HCT116 (cell line): Measurements from ENCODE around the gene PRRT2. TPM values are rescaled to one million over a fixed set of nuclear protein-coding genes. Genes with fewer than 3 reads are reported as not detected.

Source experiments
- ATAC-seq: fragments of 200-7000 bp; cut with Tn5 transposase; 2 replicates; pipeline ENCODE4 v1.9.1; 2020; ENCODE audit warnings: mild to moderate bottlenecking, moderate library complexity
- BruUV-seq: library from RNA; stranded (reverse); fragments of 400-500 nt; replicated peaks from 2 replicates; lab custom pipeline; 2021; lab: Mats Ljungman, UMichigan
- CTCF ChIA-PET: fragments of 300-600 bp; sonication (Branson Sonifier 250); formaldehyde crosslinking; loops from one replicate; lab custom pipeline; 2021; ENCODE audit warnings: antibody characterized with exemption; lab: Charles Lee
- POLR2A ChIA-PET: fragments of 300-600, 350-600 bp; sonication (Branson Sonifier 250); formaldehyde crosslinking; loops from one replicate; lab custom pipeline; 2021; ENCODE audit warnings: antibody characterized with exemption; lab: Charles Lee
- RAD21 ChIA-PET, 2 experiments: fragments of 300-600 bp; sonication (Branson Sonifier 250); formaldehyde crosslinking; loops; one replicate each; lab custom pipeline; 2023; ENCODE audit warnings: low total read pairs in 2 of 2; ENCODE audit not compliant: uncharacterized antibody in 2 of 2, unreplicated experiment in 2 of 2, low non-redundant PET in 1 of 2; lab: Charles Lee
- DNase-seq: peaks from one replicate; pipeline ENCODE4 v3.0.0-alpha.2; 2010; ENCODE audit warnings: low read depth, low spot score
- H2AFZ ChIP-seq: fragments of 200-600 bp; shearing (Covaris generic), sonication (generic); 2 replicates; pipeline ENCODE4 v1.6.1; 2017; ENCODE audit warnings: low read depth, mixed run types, mixed read lengths, antibody characterized with exemption, low read length; ENCODE audit not compliant: poor library complexity, severe bottlenecking
- H3K27ac ChIP-seq: 2 replicates; pipeline ENCODE4 v1.5.1; 2012; ENCODE audit warnings: low read depth, low read length
- H3K27me3 ChIP-seq: fragments of 200-600 bp; sonication (generic); 2 replicates; pipeline ENCODE4 v1.6.1; 2016; ENCODE audit warnings: mixed run types, low read length, mixed read lengths; ENCODE audit not compliant: insufficient read depth
- H3K36me3 ChIP-seq, 2 experiments: fragments of 200-500 bp in 1 of 2; fragments of 200-600 bp in 1 of 2; sonication (Bioruptor generic) in 1 of 2; sonication (generic) in 1 of 2; 2 replicates each; pipeline versions ENCODE4 v1.5.1 to v1.6.1; 2014 to 2016; ENCODE audit warnings: low read length in 2 of 2, inconsistent platforms in 1 of 2, mixed read lengths in 1 of 2, mixed run types in 1 of 2; ENCODE audit not compliant: insufficient read depth in 2 of 2, control insufficient read depth in 1 of 2
- H3K4me1 ChIP-seq, 2 experiments: fragments of 200-600 bp in 1 of 2; sonication (generic) in 1 of 2; 2 replicates each; pipeline versions ENCODE4 v1.5.1 to v1.6.1; 2012 to 2017; ENCODE audit warnings: low read length in 2 of 2, inconsistent platforms in 1 of 2, mild to moderate bottlenecking in 1 of 2, mixed read lengths in 1 of 2, mixed run types in 1 of 2, moderate library complexity in 1 of 2; ENCODE audit not compliant: insufficient read depth in 2 of 2, control insufficient read depth in 1 of 2
- H3K4me2 ChIP-seq: fragments of 200-600 bp; sonication (generic); 2 replicates; pipeline ENCODE4 v1.6.1; 2017; ENCODE audit warnings: mixed run types, low read length, mixed read lengths
- H3K4me3 ChIP-seq, 2 experiments: fragments of 200-600 bp in 1 of 2; sonication (generic) in 1 of 2; replicated peaks in 1 of 2; 2 replicates each; pipeline ENCODE4 v1.5.1; 2011 to 2016; ENCODE audit warnings: low read length in 2 of 2, control low read depth in 1 of 2, low read depth in 1 of 2, mild to moderate bottlenecking in 1 of 2, mixed read lengths in 1 of 2, mixed run types in 1 of 2
- H3K79me2 ChIP-seq: fragments of 200-600 bp; sonication (generic); 2 replicates; pipeline ENCODE4 v1.6.1; 2017; ENCODE audit warnings: mild to moderate bottlenecking, mixed run types, low read length, moderate library complexity, mixed read lengths; ENCODE audit not compliant: insufficient read depth
- H3K9ac ChIP-seq: fragments of 200-600 bp; sonication (generic); 2 replicates; pipeline ENCODE4 v1.6.1; 2016; ENCODE audit warnings: low read length, mixed read lengths
- H3K9me2 ChIP-seq: fragments of 200-600 bp; sonication (generic), shearing (Covaris generic); 2 replicates; pipeline ENCODE4 v1.6.1; 2017; ENCODE audit warnings: mixed run types, mild to moderate bottlenecking, moderate library complexity; ENCODE audit not compliant: insufficient read depth
- H3K9me3 ChIP-seq, 2 experiments: fragments of 200-500 bp in 1 of 2; fragments of 200-600 bp in 1 of 2; sonication (Bioruptor generic) in 1 of 2; sonication (generic) in 1 of 2; 2 replicates each; pipeline ENCODE4 v1.6.1; 2014 to 2017; ENCODE audit warnings: low read length in 2 of 2, mixed read lengths in 2 of 2, inconsistent platforms in 1 of 2, low read depth in 1 of 2, mild to moderate bottlenecking in 1 of 2, mixed run types in 1 of 2, moderate library complexity in 1 of 2; ENCODE audit not compliant: control insufficient read depth in 1 of 2, insufficient read depth in 1 of 2
- H4K20me1 ChIP-seq: fragments of 200-600 bp; sonication (generic), shearing (Covaris generic); 2 replicates; pipeline ENCODE4 v1.6.1; 2017; ENCODE audit warnings: mixed run types, mild to moderate bottlenecking, moderate library complexity; ENCODE audit not compliant: insufficient read depth
- CBX3 ChIP-seq: IDR thresholded peaks from 2 replicates; pipeline ENCODE4 v1.6.1; 2012; ENCODE audit warnings: low read depth
- ELF1 ChIP-seq: IDR thresholded peaks from 2 replicates; pipeline ENCODE4 v1.6.1; 2012; ENCODE audit warnings: low read depth, borderline replicate concordance
- JUND ChIP-seq: IDR thresholded peaks from 2 replicates; pipeline ENCODE4 v1.6.1; 2012
- RAD21 ChIP-seq: IDR thresholded peaks from 2 replicates; pipeline ENCODE4 v1.6.1; 2012; ENCODE audit warnings: low read depth, mild to moderate bottlenecking
- SP1 ChIP-seq: IDR thresholded peaks from 2 replicates; pipeline ENCODE4 v1.6.1; 2012; ENCODE audit warnings: low read depth
- intact Hi-C: fragments of 100-400 bp; cut with micrococcal nuclease; formaldehyde crosslinking; loops from 2 replicates; pipeline ENCODE4 v1.10.0; 2022
- total RNA-seq: library from RNA; stranded (reverse); gene quantifications from one replicate; pipeline ENCODE4 v1.2.1, GENCODE V29; 2021; ENCODE audit not compliant: unreplicated experiment
- TF ChIP-seq, protein P1 (sequence below): IDR thresholded peaks from 2 replicates; pipeline ENCODE4 v1.6.1; 2011; ENCODE audit warnings: mild to moderate bottlenecking, low read length, moderate library complexity; ENCODE audit not compliant: insufficient replicate concordance; ENCODE audit errors: extremely low read depth
- TF ChIP-seq, protein P2 (sequence below): IDR thresholded peaks from 2 replicates; pipeline ENCODE4 v1.6.1; 2012

The PRRT2 gene
- total RNA-seq, 1 experiment from 2014 or later: 4.0 TPM

DNA sequence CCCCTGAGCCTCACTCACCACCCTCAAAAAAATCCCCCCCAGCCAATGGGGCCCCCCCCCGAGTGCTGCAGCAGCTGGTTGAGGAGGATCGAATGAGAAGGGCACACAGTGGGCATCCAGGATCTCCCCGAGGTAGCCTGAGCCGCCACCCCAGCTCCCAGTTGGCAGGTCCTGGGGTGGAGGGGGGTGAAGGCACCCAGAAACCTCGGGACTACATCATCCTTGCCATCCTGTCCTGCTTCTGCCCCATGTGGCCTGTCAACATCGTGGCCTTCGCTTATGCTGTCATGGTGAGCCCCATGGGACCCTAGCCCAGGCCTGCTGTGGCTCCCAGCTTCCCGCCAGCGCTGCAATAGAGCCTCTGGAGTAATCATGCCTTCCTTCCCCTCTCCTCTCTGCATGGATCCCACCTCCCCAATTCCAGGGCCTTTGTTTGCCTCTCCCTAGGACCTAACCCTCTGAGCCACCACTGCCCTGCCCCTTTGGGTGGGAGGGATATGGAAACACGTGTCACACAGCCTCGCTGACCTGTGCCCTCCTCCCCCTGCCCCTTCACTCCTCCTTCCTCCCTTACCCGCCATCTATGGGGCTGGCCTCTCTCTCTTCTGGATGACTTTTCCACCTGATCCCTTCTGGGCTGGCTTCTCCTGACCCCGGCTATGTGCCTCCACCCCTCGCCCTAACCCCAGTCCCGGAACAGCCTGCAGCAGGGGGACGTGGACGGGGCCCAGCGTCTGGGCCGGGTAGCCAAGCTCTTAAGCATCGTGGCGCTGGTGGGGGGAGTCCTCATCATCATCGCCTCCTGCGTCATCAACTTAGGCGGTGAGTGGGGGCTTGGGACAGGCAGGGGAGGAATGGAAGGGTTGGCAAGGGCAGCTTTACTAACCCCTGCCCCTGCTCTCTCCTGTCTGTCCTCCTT, 1.9 kb downstream of the PRRT2 start:
- no TSS peak for BruUV-seq
- ATAC-seq (no peak), DNase-seq (no peak)
- peak overlapping the region; percentile 99; the same call in 1 of the 2 replicates for H3K4me2 ChIP-seq
- H3K4me3 ChIP-seq: no peak overlapping the region
- H3K4me1 ChIP-seq: peaks cover 39 to 78% of the 10 kb centered on the region in 2 experiments
- no peaks in the 10 kb centered on the region for H4K20me1 ChIP-seq
- H3K27me3 ChIP-seq: no peaks in the 10 kb centered on the region
- H3K9ac ChIP-seq: no peak overlapping the region
- TF ChIP-seq ELF1 (no peak), JUND (no peak), CBX3 (no peak), RAD21 (no peak), SP1 (no peak)
- TF ChIP-seq, protein P1, sequence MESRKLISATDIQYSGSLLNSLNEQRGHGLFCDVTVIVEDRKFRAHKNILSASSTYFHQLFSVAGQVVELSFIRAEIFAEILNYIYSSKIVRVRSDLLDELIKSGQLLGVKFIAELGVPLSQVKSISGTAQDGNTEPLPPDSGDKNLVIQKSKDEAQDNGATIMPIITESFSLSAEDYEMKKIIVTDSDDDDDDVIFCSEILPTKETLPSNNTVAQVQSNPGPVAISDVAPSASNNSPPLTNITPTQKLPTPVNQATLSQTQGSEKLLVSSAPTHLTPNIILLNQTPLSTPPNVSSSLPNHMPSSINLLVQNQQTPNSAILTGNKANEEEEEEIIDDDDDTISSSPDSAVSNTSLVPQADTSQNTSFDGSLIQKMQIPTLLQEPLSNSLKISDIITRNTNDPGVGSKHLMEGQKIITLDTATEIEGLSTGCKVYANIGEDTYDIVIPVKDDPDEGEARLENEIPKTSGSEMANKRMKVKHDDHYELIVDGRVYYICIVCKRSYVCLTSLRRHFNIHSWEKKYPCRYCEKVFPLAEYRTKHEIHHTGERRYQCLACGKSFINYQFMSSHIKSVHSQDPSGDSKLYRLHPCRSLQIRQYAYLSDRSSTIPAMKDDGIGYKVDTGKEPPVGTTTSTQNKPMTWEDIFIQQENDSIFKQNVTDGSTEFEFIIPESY: no peak
- TF ChIP-seq, protein P2, sequence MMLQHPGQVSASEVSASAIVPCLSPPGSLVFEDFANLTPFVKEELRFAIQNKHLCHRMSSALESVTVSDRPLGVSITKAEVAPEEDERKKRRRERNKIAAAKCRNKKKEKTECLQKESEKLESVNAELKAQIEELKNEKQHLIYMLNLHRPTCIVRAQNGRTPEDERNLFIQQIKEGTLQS: no peak
- no peak overlapping the region for H2AFZ ChIP-seq
- peaks cover 2 to 17% of the 10 kb centered on the region in 2 experiments; a peak in 3 of 4 replicates for H3K36me3 ChIP-seq
- ChIA-PET CTCF (interaction anchor here (0.5 to 0.6 kb wide), 2 partner anchors 8 to 1204 kb away, joined by 3 to 4 read pairs; partner anchors contain the start of gene MAZ), POLR2A (no interaction called here), RAD21 (no interaction called here)
- H3K79me2 ChIP-seq: peaks cover 40% of the 10 kb centered on the region
- intact Hi-C loops: no loop called here
- no peaks in the 10 kb centered on the region for H3K9me2 ChIP-seq
- no peak overlapping the region for H3K27ac ChIP-seq
- no peaks in the 10 kb centered on the region for H3K9me3 ChIP-seq
